Ishikawa (cell line): ENCODE measurements around the gene MEIS1.

Source experiments
- CEBPB ChIP-seq: IDR thresholded peaks from 2 replicates; pipeline ENCODE4 v1.6.1; 2012
- CREB1 ChIP-seq: IDR thresholded peaks from 2 replicates; pipeline ENCODE4 v1.6.1; 2012; ENCODE audit warnings: low read depth
- EGR1 ChIP-seq: IDR thresholded peaks from 2 replicates; pipeline ENCODE4 v1.6.1; 2012
- EP300 ChIP-seq: IDR thresholded peaks from 2 replicates; pipeline ENCODE4 v1.6.1; 2012; ENCODE audit warnings: borderline replicate concordance
- FOXM1 ChIP-seq: IDR thresholded peaks from 2 replicates; pipeline ENCODE4 v1.6.1; 2012; ENCODE audit warnings: low read depth, borderline replicate concordance
- MAX ChIP-seq: IDR thresholded peaks from 2 replicates; pipeline ENCODE4 v1.6.1; 2012
- NFIC ChIP-seq: IDR thresholded peaks from 2 replicates; pipeline ENCODE4 v1.6.1; 2012
- RAD21 ChIP-seq: IDR thresholded peaks from 2 replicates; pipeline ENCODE4 v1.6.1; 2012; ENCODE audit warnings: low read depth
- REST ChIP-seq: IDR thresholded peaks from 2 replicates; pipeline ENCODE4 v1.6.1; 2012; ENCODE audit warnings: low read depth, mild to moderate bottlenecking
- TAF1 ChIP-seq: IDR thresholded peaks from 2 replicates; pipeline ENCODE4 v1.6.1; 2012; ENCODE audit warnings: low read depth, mild to moderate bottlenecking
- TCF12 ChIP-seq: IDR thresholded peaks from 2 replicates; pipeline ENCODE4 v1.6.1; 2012; ENCODE audit warnings: low read depth
- TEAD4 ChIP-seq: IDR thresholded peaks from 2 replicates; pipeline ENCODE4 v1.6.1; 2012
- USF1 ChIP-seq: IDR thresholded peaks from 2 replicates; pipeline ENCODE4 v1.6.1; 2012
- YY1 ChIP-seq: IDR thresholded peaks from 2 replicates; pipeline ENCODE4 v1.6.1; 2012; ENCODE audit warnings: low read depth
- ZBTB7A ChIP-seq: IDR thresholded peaks from 2 replicates; pipeline ENCODE4 v1.6.1; 2012; ENCODE audit warnings: low read depth

Gene MEIS1

GRCh38 chr2:66507673-66508201, 72.8 kb downstream of the MEIS1 start:
- TF ChIP-seq TEAD4 (peak; percentile 54; the same call in 1 of the 2 replicates), EP300 (peak; percentile 68), TCF12 (peak; percentile 64; the same call in 1 of the 2 replicates), USF1 (no peak), NFIC (no peak; the same call in 1 of the 2 replicates), CREB1 (0 out of 2 replicates have a peak, but pooled peaks have one; percentile 9), RAD21 (no peak), FOXM1 (no peak; the same call in 1 of the 2 replicates), MAX (no peak; the same call in 1 of the 2 replicates), EGR1 (no peak), CEBPB (no peak), TAF1 (no peak), ZBTB7A (no peak), YY1 (no peak), REST (no peak)

- TF ChIP-seq USF1 (no peak), FOXM1 (no peak), REST (no peak), CREB1 (no peak), EGR1 (no peak), ZBTB7A (no peak), TCF12 (no peak), RAD21 (no peak)
These were observed 73.7 kb downstream of the MEIS1 start for GRCh38 chr2:66508484-66509071.

GRCh38 chr2:66509326-66509811, 74.4 kb downstream of the MEIS1 start:
- no peak for TF ChIP-seq TCF12
- no peak for TF ChIP-seq TAF1
- TF ChIP-seq REST: no peak
- TF ChIP-seq EGR1: no peak
- no peak for TF ChIP-seq RAD21
- TF ChIP-seq YY1: no peak
- no peak for TF ChIP-seq USF1
- no peak for TF ChIP-seq NFIC
- no peak for TF ChIP-seq CREB1
- TF ChIP-seq MAX: no peak
- TF ChIP-seq TEAD4: peak; percentile 71
- no peak for TF ChIP-seq CEBPB
- TF ChIP-seq EP300: peak; percentile 60; the same call in 1 of the 2 replicates
- TF ChIP-seq FOXM1: peak; percentile 28; the same call in 1 of the 2 replicates
- TF ChIP-seq ZBTB7A: no peak
